Nephron (organoid): Measurements from ENCODE around the gene CCDC71.

Source experiments
- H3K27ac Mint-ChIP-seq, 3 experiments: 2 replicates each; pipeline ENCODE4 v1.8.0; 2020; ENCODE audit warnings: mixed read lengths in 3 of 3, mild to moderate bottlenecking in 2 of 3, moderate library complexity in 1 of 3
- H3K27me3 Mint-ChIP-seq: 2 replicates; pipeline ENCODE4 v1.8.0; 2021; ENCODE audit warnings: low read depth, mild to moderate bottlenecking, moderate library complexity, mixed read lengths
- H3K36me3 Mint-ChIP-seq: 2 replicates; pipeline ENCODE4 v1.8.0; 2020; ENCODE audit warnings: low read depth, mixed read lengths
- H3K4me1 Mint-ChIP-seq: 2 replicates; pipeline ENCODE4 v1.8.0; 2020; ENCODE audit warnings: mixed read lengths
- H3K4me3 Mint-ChIP-seq, 3 experiments: 2 replicates each; pipeline ENCODE4 v1.8.0; 2020; ENCODE audit warnings: mild to moderate bottlenecking in 3 of 3, mixed read lengths in 3 of 3, moderate library complexity in 2 of 3
- H3K9me3 Mint-ChIP-seq: 2 replicates; pipeline ENCODE4 v1.8.0; 2020; ENCODE audit warnings: mixed read lengths
- TF ChIP-seq, protein P1 (sequence below), 3 experiments: fragments of 200-600 bp; sonication (generic); IDR thresholded peaks; one replicate each; pipeline ENCODE4 v1.5.0; 2021; ENCODE audit warnings: antibody characterized with exemption in 3 of 3; ENCODE audit not compliant: unreplicated experiment in 3 of 3

The CCDC71 gene

DNA sequence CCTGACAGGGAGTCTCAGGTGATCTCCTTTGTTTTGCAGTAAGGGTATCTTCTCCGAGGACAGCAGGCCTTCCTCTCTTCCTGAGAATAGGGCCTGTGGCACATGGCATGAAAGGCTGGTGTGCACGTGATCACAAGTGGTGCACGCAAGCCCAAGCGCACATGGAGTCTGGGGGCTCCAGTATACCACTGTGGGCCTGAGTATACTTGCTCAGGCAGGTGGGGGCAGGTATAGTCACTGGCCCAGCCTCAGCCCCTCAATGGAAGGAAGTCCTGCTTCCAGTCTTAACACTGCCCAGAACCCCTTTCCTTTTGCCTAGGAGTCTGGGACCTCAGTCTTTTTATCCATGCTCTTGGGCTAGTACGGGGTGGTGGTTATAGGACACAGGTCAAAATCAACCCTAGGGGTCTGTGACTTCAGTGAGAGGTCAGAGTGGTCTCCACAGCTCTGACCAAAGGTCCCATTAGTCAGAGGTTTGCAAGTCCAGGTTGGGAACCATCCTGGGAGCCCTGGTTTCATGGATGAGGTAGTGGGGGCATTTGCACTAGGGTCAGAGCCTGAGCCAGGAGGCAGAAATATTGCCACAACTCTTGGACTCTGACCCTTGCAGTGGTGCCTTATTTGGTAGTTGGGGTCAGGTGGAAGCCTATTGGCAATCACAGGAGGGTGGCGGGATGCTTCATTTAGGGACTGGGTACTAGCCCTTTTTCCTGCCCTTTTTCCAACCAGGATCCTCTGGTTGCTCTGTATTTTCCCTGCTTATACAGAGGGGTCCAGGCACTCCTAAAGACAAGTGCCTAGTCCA is 823 bp upstream of the CCDC71 start:
- TF ChIP-seq, protein P1, sequence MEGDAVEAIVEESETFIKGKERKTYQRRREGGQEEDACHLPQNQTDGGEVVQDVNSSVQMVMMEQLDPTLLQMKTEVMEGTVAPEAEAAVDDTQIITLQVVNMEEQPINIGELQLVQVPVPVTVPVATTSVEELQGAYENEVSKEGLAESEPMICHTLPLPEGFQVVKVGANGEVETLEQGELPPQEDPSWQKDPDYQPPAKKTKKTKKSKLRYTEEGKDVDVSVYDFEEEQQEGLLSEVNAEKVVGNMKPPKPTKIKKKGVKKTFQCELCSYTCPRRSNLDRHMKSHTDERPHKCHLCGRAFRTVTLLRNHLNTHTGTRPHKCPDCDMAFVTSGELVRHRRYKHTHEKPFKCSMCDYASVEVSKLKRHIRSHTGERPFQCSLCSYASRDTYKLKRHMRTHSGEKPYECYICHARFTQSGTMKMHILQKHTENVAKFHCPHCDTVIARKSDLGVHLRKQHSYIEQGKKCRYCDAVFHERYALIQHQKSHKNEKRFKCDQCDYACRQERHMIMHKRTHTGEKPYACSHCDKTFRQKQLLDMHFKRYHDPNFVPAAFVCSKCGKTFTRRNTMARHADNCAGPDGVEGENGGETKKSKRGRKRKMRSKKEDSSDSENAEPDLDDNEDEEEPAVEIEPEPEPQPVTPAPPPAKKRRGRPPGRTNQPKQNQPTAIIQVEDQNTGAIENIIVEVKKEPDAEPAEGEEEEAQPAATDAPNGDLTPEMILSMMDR (IDR thresholded peaks at IDR 0.05; ENCODE audit: unreplicated experiment in 3 of 3) = no peak
- H3K36me3 Mint-ChIP-seq = peaks cover 13% of the 10 kb centered on the region

DNA sequence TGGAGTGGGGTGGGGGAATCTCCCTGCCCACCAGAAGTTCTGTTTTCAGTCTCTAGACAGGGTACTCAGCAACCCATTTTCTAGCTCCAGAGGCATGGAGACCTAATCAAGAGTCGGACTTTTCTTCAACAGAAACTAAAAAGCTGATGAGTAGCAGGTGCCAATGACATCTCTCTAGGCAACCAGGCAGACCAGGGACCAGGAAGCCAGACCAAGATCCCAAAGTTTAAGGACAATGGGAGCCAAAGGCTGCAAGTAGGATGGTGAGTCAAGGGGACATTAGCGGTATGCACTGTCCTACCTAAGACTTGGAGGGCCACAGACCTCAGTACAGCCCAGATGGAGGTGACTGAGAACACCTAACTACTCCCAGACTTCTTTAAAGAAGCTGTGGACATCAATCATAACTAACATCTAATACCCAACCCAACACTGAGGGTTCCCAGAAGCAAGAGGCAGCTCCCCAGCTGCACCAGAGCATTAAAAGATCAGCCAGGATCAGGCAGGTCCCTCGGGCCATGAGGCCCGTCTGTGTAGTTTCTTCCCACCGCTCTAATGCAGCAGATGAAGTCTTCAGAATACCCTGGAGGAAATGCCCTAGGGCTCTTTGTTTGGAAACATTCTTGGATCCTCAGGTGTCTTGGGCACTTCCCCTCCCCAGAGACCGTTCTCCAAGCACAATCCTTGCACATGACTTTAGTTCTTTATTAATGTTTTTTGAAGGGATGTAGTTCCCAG is 979 bp downstream of the CCDC71 start:
- TF ChIP-seq, protein P1 (IDR thresholded peaks at IDR 0.05; ENCODE audit: unreplicated experiment in 3 of 3) = no peak
- Mint-ChIP-seq H3K36me3 (peaks cover 13% of the 10 kb centered on the region), H3K27ac (peak overlapping the region; percentile 90 to 96 (median 93)), H3K4me1 (peaks cover 19% of the 10 kb centered on the region), H3K9me3 (no peaks in the 10 kb centered on the region), H3K27me3 (no peaks in the 10 kb centered on the region), H3K4me3 (peak overlapping the region; percentile 96 to 98 (median 97))

More for the DNA sequence above, 823 bp upstream of the CCDC71 start:
- peaks cover 32% of the 10 kb centered on the region for H3K4me1 Mint-ChIP-seq
- peaks cover 3% of the 10 kb centered on the region for H3K27me3 Mint-ChIP-seq
- peak overlapping the region; percentile 93 to 97 (median 95) for H3K4me3 Mint-ChIP-seq
- no peaks in the 10 kb centered on the region for H3K9me3 Mint-ChIP-seq
- peak overlapping the region; percentile 90 to 96 (median 92) for H3K27ac Mint-ChIP-seq

DNA sequence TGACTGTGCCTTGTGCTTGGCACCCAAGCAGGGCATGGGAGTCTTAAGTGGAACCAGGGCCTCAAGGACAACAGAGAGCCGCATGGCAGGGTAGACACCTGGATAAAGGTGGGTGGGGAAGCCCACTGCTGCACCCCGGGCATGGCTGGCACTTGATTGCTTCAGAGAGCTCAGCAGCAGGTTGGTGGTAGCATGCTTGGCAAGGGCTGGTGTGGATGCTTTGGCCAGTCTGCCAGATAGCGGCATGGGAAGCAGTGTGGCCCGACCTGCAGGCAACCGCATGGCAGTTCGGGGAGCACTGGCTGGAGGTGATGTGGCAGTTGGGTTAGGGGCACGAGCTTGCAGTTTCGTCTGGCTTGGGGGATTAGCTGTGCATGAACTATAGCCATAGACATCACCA is 2.5 kb downstream of the CCDC71 start:
- no peaks in the 10 kb centered on the region for H3K27me3 Mint-ChIP-seq
- H3K4me1 Mint-ChIP-seq = peaks cover 12% of the 10 kb centered on the region
- no peak overlapping the region for H3K27ac Mint-ChIP-seq
- peaks cover 16% of the 10 kb centered on the region for H3K36me3 Mint-ChIP-seq
- peak overlapping the region; percentile 96 to 98 (median 97) for H3K4me3 Mint-ChIP-seq
- TF ChIP-seq, protein P1 (IDR thresholded peaks at IDR 0.05; ENCODE audit: unreplicated experiment in 3 of 3) = no peak
- H3K9me3 Mint-ChIP-seq = no peaks in the 10 kb centered on the region

DNA sequence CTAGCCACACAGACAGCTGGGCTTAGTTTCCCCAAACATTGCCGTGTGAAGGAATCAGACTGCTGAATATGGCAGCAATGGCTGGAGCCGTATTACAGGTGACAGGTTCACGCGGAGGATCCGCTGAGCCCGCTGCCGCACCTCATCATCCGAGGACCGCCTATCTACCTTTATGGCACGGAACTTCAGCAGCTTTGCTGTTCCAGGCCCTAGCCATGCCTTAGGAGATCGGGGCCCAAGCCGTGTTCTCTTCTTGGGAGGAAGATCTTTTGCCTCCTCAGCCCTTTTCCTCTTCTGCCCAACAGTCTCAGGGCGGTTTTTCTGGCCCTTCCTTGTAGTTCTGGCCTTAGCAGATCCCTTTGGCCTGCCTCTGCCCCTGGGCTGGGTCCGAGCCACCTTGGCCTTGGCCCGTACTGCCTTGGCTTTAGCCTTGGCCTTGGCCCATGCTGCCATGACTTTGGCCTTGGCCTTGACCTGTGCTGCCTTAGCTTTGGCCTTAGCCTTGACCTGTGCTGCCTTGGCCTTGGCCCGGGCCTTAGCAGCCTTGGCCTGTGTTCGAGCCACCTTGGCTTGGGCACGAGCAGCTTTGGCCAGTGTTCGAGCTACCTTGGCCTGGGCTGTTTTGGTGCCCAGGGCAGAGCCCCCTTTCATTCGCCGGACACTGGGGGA is 3.2 kb downstream of the CCDC71 start:
- Mint-ChIP-seq H3K4me1 (peaks cover 12% of the 10 kb centered on the region), H3K4me3 (peak overlapping the region in 1 of 3 experiments; percentile 34), H3K27ac (no peak overlapping the region), H3K27me3 (no peaks in the 10 kb centered on the region), H3K36me3 (peaks cover 16% of the 10 kb centered on the region), H3K9me3 (no peaks in the 10 kb centered on the region)
- TF ChIP-seq, protein P1 (IDR thresholded peaks at IDR 0.05; ENCODE audit: unreplicated experiment in 3 of 3) = no peak

DNA sequence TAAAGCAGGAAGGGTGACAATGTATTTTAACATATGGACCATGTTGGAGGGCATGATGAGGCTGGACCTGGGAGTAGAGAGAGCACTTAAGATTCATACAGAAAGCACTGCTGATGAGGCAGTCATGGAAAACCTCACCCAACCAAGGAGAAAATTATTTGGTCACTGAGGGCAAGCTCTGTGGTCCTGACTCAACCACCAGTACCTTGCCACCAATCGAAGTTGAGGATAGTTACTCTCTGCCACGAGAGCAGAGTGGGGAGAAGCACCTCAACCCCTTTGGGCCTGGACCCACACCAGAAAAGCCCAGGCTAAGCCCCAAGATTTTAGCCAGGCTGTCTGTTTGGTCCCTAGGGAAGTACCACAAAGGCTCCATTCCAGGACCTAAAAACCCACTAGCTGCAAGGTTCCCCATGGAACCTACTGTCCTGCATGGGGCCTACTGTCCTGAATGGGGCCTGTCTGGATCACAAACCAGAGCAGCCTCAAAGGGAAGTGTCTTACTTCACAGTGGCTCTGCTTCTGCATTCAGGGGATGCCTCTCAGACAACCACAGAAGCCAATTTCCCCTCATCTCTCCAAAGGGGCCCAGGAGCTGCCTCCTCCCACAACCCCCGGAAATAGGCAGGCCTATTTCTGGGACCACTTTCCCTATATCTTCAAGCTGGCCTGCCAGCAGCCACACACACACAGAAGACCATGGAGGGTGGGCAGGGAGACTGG is 4.2 kb downstream of the CCDC71 start:
- TF ChIP-seq, protein P1 (IDR thresholded peaks at IDR 0.05; ENCODE audit: unreplicated experiment in 3 of 3) = no peak
- H3K27me3 Mint-ChIP-seq = no peaks in the 10 kb centered on the region
- peaks cover 17% of the 10 kb centered on the region for H3K4me1 Mint-ChIP-seq
- peaks cover 16% of the 10 kb centered on the region for H3K36me3 Mint-ChIP-seq
- no peak overlapping the region for H3K27ac Mint-ChIP-seq
- H3K9me3 Mint-ChIP-seq = no peaks in the 10 kb centered on the region
- peak overlapping the region in 1 of 3 experiments; percentile 38 for H3K4me3 Mint-ChIP-seq
